SK-N-SH treated with all-trans-retinoic acid at 6 μM for 48 hours (cell line): ENCODE data around the gene TTF2.

Experiments used
- ATAC-seq: fragments of 200-7000 bp; cut with Tn5 transposase; 3 replicates; pipeline ENCODE4 v1.9.1; 2020; ENCODE audit warnings: mild to moderate bottlenecking, moderate library complexity
- ARNTL ChIP-seq: fragments of 450-650 bp; formaldehyde crosslinking; IDR thresholded peaks from 2 replicates; pipeline ENCODE4 v1.5.0; 2020; ENCODE audit warnings: low read depth, mild to moderate bottlenecking, moderate library complexity, borderline replicate concordance
- BACH2 ChIP-seq: fragments of 250-450 bp; sonication (Bioruptor Pico); IDR thresholded peaks from 2 replicates; pipeline ENCODE4 v1.9.0; 2021; ENCODE audit warnings: mild to moderate bottlenecking, borderline replicate concordance
- CREB5 ChIP-seq: fragments of 250-450 bp; sonication (Bioruptor Pico); IDR thresholded peaks from 2 replicates; pipeline ENCODE4 v1.5.1; 2020; ENCODE audit warnings: low read depth, mild to moderate bottlenecking, moderate library complexity
- CSDC2 ChIP-seq: fragments of 250-450 bp; sonication (Bioruptor Pico); IDR thresholded peaks from 2 replicates; pipeline ENCODE4 v1.5.0; 2020; ENCODE audit warnings: mild to moderate bottlenecking, moderate library complexity
- CSRNP3 ChIP-seq: fragments of 250-450 bp; sonication (Bioruptor Pico); IDR thresholded peaks from 2 replicates; pipeline ENCODE4 v1.5.1; 2021; ENCODE audit warnings: mild to moderate bottlenecking, moderate library complexity
- ESRRG ChIP-seq: fragments of 250-450 bp; sonication (Bioruptor Pico); IDR thresholded peaks from 2 replicates; pipeline ENCODE4 v1.6.1; 2021; ENCODE audit warnings: mild to moderate bottlenecking
- ISL1 ChIP-seq: fragments of 250-450 bp; sonication (Bioruptor Pico); IDR thresholded peaks from 2 replicates; pipeline ENCODE4 v2.1.2; 2022; ENCODE audit warnings: mild to moderate bottlenecking, moderate library complexity
- PATZ1 ChIP-seq: fragments of 250-450 bp; sonication (Bioruptor Pico); IDR thresholded peaks from 2 replicates; pipeline ENCODE4 v1.8.0; 2020; ENCODE audit warnings: mild to moderate bottlenecking, moderate library complexity, borderline replicate concordance
- SNAI2 ChIP-seq: fragments of 250-450 bp; sonication (Bioruptor Pico); IDR thresholded peaks from 2 replicates; pipeline ENCODE4 v1.5.0; 2020; ENCODE audit warnings: mild to moderate bottlenecking, moderate library complexity
- TCF4 ChIP-seq: fragments of 250-450 bp; sonication (Bioruptor Pico); IDR thresholded peaks from 2 replicates; pipeline ENCODE4 v1.8.0; 2021; ENCODE audit warnings: mild to moderate bottlenecking, moderate library complexity, borderline replicate concordance
- TOX ChIP-seq: fragments of 250-450 bp; sonication (Bioruptor Pico); IDR thresholded peaks from 2 replicates; pipeline ENCODE4 v1.8.0; 2021; ENCODE audit warnings: mild to moderate bottlenecking, moderate library complexity, borderline replicate concordance
- TSHZ2 ChIP-seq: fragments of 250-450 bp; sonication (Bioruptor Pico); IDR thresholded peaks from 2 replicates; pipeline ENCODE4 v1.5.0; 2020; ENCODE audit warnings: mild to moderate bottlenecking, moderate library complexity
- ZC3H10 ChIP-seq: fragments of 250-450 bp; sonication (Bioruptor Pico); IDR thresholded peaks from 2 replicates; pipeline ENCODE4 v1.5.1; 2021; ENCODE audit warnings: mild to moderate bottlenecking, moderate library complexity
- ZFP30 ChIP-seq: fragments of 450-650 bp; formaldehyde crosslinking; IDR thresholded peaks from 2 replicates; pipeline ENCODE4 v1.5.0; 2022; ENCODE audit warnings: mild to moderate bottlenecking, moderate library complexity
- ZNF565 ChIP-seq: fragments of 450-650 bp; formaldehyde crosslinking; conservative IDR thresholded peaks from 2 replicates; pipeline ENCODE4 v1.5.0; 2020; ENCODE audit warnings: low read depth, mild to moderate bottlenecking, moderate library complexity
- ZNF70 ChIP-seq: fragments of 450-650 bp; formaldehyde crosslinking; IDR thresholded peaks from 2 replicates; pipeline ENCODE4 v1.5.0; 2020; ENCODE audit warnings: mild to moderate bottlenecking, moderate library complexity
- ZNF8 ChIP-seq: fragments of 450-650 bp; formaldehyde crosslinking; IDR thresholded peaks from 2 replicates; pipeline ENCODE4 v1.5.0; 2020; ENCODE audit warnings: mild to moderate bottlenecking, moderate library complexity

The TTF2 gene

GRCh38 chr1:117106478-117106877 is 46.4 kb downstream of the TTF2 start:
- TF ChIP-seq ISL1 (CRISPR knock-in tag) (no peak), ESRRG (no peak), CSDC2 (CRISPR knock-in tag) (no peak), TOX (CRISPR knock-in tag) (no peak), PATZ1 (CRISPR knock-in tag) (no peak), TSHZ2 (CRISPR knock-in tag) (no peak), TCF4 (CRISPR knock-in tag) (no peak), CSRNP3 (CRISPR knock-in tag) (no peak), ZC3H10 (CRISPR knock-in tag) (no peak), ZFP30 (CRISPR knock-in tag) (no peak), SNAI2 (no peak), ZNF565 (CRISPR knock-in tag) (no peak)
- no peak for ATAC-seq

GRCh38 chr1:117107364-117107763 is 47.2 kb downstream of the TTF2 start:
- TF ChIP-seq ZNF70 (CRISPR knock-in tag) (no peak), BACH2 (CRISPR knock-in tag) (no peak), ZNF8 (CRISPR knock-in tag) (no peak), CSDC2 (CRISPR knock-in tag) (no peak), ISL1 (CRISPR knock-in tag) (no peak), TOX (CRISPR knock-in tag) (no peak), ZNF565 (CRISPR knock-in tag) (no peak), CREB5 (CRISPR knock-in tag) (no peak)
- TF ChIP-seq, all 23 proteins: peak for 0

GRCh38 chr1:117110774-117111173 is 50.6 kb downstream of the TTF2 start:
- ATAC-seq: peak; percentile 66
- TF ChIP-seq TCF4 (CRISPR knock-in tag) (no peak), ZNF70 (CRISPR knock-in tag) (no peak), TSHZ2 (CRISPR knock-in tag) (no peak), ARNTL (CRISPR knock-in tag) (no peak)

More at GRCh38 chr1:117107364-117107763, 47.2 kb downstream of the TTF2 start:
- ATAC-seq: no peak
